ENCODE results near the gene NOL3. TPM values are rescaled to one million over a fixed set of nuclear protein-coding genes. Genes with fewer than 3 reads are reported as not detected.
A peak's percentile ranks its signal among the peaks of the same experiment; 100 is the strongest.

NOL3 gene
- total and polyA plus RNA-seq, 3 donors from 2014 or later, result 11.8 to 34.9 (median 16.2) TPM

DNA sequence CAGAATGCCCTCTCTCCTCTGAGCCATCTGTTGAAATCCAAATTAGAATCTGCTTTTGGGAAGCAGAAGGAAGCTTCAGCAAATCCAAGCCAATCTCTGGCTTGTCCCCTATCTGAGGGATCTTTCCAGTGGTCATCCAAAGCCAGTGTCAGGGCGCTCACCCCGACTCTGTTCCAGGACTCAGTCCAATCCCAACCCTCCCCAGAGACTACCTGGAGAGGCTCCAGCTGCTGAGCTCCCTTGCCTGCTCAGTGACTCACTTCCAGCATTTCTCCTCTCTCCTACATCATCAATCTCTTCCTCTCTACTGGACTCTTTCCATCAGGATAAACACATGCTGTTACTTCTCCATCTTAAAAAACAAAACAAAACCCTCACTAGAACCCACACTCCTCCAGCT, 11.0 kb downstream of the NOL3 start:
- Histone ChIP-seq H3K27me3 (no peaks in the 10 kb centered on the region), H3K9me3 (no peaks in the 10 kb centered on the region), H3K4me1 (peaks cover 24% of the 10 kb centered on the region), H3K27ac (peak overlapping the region; percentile 6 to 56), H3K36me3 (ENCODE audit: low read depth, missing control alignments) (no peaks in the 10 kb centered on the region), H3K4me3 (no peak overlapping the region)
- WGBS, 2 donors, result 38 to 55% methylated on average over 2 of the region's 2 CpGs
- no peak for DNase-seq
- intact Hi-C loops (cut with DNase I; ENCODE audit: low total_unique reads), result no loop called here
- TF ChIP-seq, protein P1, sequence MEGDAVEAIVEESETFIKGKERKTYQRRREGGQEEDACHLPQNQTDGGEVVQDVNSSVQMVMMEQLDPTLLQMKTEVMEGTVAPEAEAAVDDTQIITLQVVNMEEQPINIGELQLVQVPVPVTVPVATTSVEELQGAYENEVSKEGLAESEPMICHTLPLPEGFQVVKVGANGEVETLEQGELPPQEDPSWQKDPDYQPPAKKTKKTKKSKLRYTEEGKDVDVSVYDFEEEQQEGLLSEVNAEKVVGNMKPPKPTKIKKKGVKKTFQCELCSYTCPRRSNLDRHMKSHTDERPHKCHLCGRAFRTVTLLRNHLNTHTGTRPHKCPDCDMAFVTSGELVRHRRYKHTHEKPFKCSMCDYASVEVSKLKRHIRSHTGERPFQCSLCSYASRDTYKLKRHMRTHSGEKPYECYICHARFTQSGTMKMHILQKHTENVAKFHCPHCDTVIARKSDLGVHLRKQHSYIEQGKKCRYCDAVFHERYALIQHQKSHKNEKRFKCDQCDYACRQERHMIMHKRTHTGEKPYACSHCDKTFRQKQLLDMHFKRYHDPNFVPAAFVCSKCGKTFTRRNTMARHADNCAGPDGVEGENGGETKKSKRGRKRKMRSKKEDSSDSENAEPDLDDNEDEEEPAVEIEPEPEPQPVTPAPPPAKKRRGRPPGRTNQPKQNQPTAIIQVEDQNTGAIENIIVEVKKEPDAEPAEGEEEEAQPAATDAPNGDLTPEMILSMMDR (IDR thresholded peaks at IDR 0.05), result no peak
- no peak for TF ChIP-seq POLR2A (IDR thresholded peaks at IDR 0.05)

DNA sequence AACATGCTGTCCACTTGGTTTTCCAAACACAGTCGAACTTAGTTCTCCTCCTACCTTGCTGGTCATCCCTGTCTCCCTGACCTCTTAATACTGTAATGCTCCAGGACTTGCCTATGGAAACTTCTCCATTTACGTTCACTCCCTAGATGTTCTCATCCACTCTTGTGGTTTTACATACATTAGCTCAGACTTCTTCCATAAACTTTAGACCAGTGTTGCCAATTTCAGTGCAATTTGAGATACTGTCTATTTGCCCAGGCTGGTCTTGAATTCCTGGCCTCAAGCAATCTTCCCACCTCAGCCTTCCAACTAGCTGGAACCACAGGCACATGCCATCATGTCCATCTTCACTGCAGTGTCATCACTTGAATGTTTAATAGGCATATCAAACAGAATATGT, 11.9 kb downstream of the NOL3 start:
- Histone ChIP-seq H3K36me3 (ENCODE audit: low read depth, missing control alignments) (no peaks in the 10 kb centered on the region), H3K4me3 (no peak overlapping the region), H3K4me1 (peaks cover 29% of the 10 kb centered on the region), H3K9me3 (no peaks in the 10 kb centered on the region), H3K27me3 (no peaks in the 10 kb centered on the region), H3K27ac (no peak overlapping the region)
- TF ChIP-seq, protein P1 (IDR thresholded peaks at IDR 0.05), result no peak
- no peak for TF ChIP-seq POLR2A (IDR thresholded peaks at IDR 0.05)
- no peak for DNase-seq
- WGBS, 2 donors, result 79 to 80% methylated on average over 2 of the region's 2 CpGs
- intact Hi-C loops (cut with DNase I; ENCODE audit: low total_unique reads), result no loop called here

DNA sequence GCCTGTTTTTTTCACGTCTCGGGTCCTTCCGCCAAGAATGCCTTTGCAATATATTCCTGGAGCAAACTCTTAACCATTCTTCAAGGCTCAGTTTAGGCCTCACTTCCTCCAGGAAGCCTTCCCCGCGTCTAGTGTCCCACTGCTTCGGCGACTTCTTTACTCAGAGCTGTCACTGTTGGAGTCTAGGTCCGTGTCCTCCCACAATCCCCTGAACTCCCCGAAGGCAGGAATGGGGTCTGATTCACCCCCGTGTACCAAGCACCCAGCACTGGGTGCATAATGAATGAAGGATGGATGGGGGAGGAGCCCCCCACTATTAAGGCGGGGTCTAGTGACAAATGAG, 12.9 kb downstream of the NOL3 start:
- intact Hi-C loops (cut with DNase I; ENCODE audit: low total_unique reads), result no loop called here
- Histone ChIP-seq H3K36me3 (ENCODE audit: low read depth, missing control alignments) (no peaks in the 10 kb centered on the region), H3K9me3 (no peaks in the 10 kb centered on the region), H3K4me3 (peak overlapping the region; percentile 64 to 81), H3K27ac (peak overlapping the region; percentile 98 to 99), H3K4me1 (peaks cover 29% of the 10 kb centered on the region), H3K27me3 (no peaks in the 10 kb centered on the region)
- WGBS, 2 donors, result 11% methylated on average over 11 of the region's 11 CpGs
- DNase-seq, result no peak
- TF ChIP-seq, protein P1 (IDR thresholded peaks at IDR 0.05), result no peak
- no peak for TF ChIP-seq POLR2A (IDR thresholded peaks at IDR 0.05)

DNA sequence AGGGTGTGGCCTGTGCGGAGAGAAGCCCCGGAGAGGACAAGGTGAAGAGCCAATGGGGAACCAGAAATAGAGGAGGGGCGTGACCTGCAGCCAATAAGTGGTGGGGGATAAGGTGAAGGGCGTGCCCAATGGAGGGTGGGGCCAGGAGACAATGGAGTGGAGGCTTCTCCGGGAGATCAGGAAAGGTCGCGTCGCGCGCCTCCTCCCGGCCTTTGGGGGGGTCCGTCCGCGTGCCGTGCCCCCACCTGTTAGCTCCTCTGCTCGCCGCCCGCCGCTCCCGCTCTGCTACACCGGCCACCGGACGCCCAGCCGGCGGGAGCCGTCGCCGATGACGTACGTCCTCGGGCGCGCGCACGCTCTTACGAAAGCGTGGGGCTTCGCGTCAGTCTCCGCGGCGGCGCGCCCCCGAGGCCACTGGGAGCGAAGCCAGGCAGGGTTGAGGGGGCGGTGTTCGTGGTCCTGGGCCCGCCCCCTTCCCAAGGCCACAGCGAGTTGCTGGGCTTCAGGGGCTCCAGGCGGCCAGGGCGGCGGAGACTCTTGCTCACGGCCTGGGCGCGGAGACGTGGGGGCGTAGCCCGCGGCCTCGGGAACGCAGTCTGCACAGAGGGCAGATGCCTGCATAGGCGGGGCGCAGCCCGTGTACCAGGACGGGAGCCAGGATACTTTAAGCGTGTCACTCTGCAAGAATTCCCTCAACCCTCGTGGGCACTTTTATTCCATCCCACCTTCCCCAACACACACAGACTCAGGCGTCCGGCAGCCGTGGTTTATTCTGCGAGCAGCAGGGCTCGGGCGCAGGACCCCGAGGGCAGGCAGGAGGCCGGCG, 13.5 kb downstream of the NOL3 start, which contains the start of gene MATCAP1:
Gene MATCAP1 (minus strand): TSS at position 337 of the 826 bp plus-strand sequence. CDS start 3,353 bp downstream, outside the sequence.
- Histone ChIP-seq H3K9me3 (no peaks in the 10 kb centered on the region), H3K36me3 (ENCODE audit: low read depth, missing control alignments) (no peaks in the 10 kb centered on the region), H3K27ac (peak within 1 kb of the TSS; percentile 98 to 99), H3K4me1 (peaks cover 29% of the 10 kb centered on the region), H3K4me3 (peak within 1 kb of the TSS; percentile 64 to 81), H3K27me3 (no peaks in the 10 kb centered on the region)
- peak; percentile 98 for DNase-seq
- WGBS, 2 donors, result 0% methylated on average over 4 to 58 of the region's 77 CpGs
- TF ChIP-seq, protein P1 (IDR thresholded peaks at IDR 0.05), result no peak
- no peak for TF ChIP-seq POLR2A (IDR thresholded peaks at IDR 0.05)
- intact Hi-C loops (cut with DNase I; ENCODE audit: low total_unique reads), result no loop called here
